Gastrocnemius medialis (tissue), 4 donors: ENCODE measurements around the gene ADAMTS10.

Experiments used
- POLR2A ChIP-seq, 2 donors: fragments of 450-650 bp; IDR thresholded peaks; one replicate each; pipeline ENCODE4 v1.6.1; 2017; ENCODE audit warnings: antibody characterized with exemption in 2 of 2, mild to moderate bottlenecking in 2 of 2, moderate library complexity in 2 of 2
- TF ChIP-seq, protein P1 (sequence below), 5 experiments: fragments of 450-650 bp in 3 of 5; fragments of 200-600 bp in 2 of 5; sonication (generic) in 2 of 5; IDR thresholded peaks in 4 of 5; conservative IDR thresholded peaks in 1 of 5; 1 replicate in 4 of 5; 2 replicates in 1 of 5; pipeline ENCODE4 v1.5.1; 2016 to 2019; ENCODE audit warnings: antibody characterized with exemption in 5 of 5, mild to moderate bottlenecking in 3 of 5, moderate library complexity in 3 of 5

DNA sequence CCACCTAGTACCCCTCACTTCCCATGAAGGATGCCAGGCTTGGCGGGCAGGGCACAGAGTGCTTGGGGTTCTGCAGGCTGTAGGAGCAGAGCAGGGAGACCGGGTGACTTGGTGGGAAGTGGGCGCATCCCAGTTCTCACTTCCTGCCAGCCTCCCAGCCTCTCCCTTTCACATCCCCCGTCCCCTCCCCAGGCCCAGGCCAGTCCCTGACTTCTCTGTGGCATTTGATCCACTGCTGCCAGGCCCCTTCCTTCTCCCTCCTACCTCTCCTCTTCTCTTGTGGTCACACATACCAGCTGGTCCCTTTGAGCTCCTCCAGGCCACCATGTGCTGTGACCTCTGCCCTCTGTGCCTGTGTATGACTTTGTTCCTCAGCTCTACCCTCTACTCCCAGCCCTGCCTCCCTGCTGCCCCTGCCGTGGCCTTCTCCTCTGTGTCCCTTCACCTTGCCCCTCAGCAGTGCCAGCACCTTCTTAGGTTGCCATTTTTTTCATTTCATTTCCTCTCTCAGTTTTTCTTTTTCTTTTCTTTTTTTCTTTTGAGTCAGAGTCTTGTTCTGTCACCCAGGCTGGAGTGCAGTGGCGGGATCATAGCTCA, 52.8 kb downstream of the ADAMTS10 start:
- TF ChIP-seq, protein P1, sequence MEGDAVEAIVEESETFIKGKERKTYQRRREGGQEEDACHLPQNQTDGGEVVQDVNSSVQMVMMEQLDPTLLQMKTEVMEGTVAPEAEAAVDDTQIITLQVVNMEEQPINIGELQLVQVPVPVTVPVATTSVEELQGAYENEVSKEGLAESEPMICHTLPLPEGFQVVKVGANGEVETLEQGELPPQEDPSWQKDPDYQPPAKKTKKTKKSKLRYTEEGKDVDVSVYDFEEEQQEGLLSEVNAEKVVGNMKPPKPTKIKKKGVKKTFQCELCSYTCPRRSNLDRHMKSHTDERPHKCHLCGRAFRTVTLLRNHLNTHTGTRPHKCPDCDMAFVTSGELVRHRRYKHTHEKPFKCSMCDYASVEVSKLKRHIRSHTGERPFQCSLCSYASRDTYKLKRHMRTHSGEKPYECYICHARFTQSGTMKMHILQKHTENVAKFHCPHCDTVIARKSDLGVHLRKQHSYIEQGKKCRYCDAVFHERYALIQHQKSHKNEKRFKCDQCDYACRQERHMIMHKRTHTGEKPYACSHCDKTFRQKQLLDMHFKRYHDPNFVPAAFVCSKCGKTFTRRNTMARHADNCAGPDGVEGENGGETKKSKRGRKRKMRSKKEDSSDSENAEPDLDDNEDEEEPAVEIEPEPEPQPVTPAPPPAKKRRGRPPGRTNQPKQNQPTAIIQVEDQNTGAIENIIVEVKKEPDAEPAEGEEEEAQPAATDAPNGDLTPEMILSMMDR (IDR thresholded peaks at IDR 0.05 in 4 of 5, conservative IDR thresholded peaks at IDR 0.05 in 1 of 5) = no peak
- TF ChIP-seq POLR2A (IDR thresholded peaks at IDR 0.05) = no peak
